GM18870 (cell line): Measurements from ENCODE around the gene BCAS3.
"Not testable (repeated sequence)": the region's sequence is repeated elsewhere in the genome, so short reads cannot be mapped to it uniquely, and the experiment has no call there.

ENCODE experiments used
- ATAC-seq: cut with Tn5 transposase; IDR thresholded peaks from one replicate; pipeline ENCODE4 v1.9.1; 2021; ENCODE audit warnings: moderate library complexity; ENCODE audit not compliant: unreplicated experiment

BCAS3 gene

DNA sequence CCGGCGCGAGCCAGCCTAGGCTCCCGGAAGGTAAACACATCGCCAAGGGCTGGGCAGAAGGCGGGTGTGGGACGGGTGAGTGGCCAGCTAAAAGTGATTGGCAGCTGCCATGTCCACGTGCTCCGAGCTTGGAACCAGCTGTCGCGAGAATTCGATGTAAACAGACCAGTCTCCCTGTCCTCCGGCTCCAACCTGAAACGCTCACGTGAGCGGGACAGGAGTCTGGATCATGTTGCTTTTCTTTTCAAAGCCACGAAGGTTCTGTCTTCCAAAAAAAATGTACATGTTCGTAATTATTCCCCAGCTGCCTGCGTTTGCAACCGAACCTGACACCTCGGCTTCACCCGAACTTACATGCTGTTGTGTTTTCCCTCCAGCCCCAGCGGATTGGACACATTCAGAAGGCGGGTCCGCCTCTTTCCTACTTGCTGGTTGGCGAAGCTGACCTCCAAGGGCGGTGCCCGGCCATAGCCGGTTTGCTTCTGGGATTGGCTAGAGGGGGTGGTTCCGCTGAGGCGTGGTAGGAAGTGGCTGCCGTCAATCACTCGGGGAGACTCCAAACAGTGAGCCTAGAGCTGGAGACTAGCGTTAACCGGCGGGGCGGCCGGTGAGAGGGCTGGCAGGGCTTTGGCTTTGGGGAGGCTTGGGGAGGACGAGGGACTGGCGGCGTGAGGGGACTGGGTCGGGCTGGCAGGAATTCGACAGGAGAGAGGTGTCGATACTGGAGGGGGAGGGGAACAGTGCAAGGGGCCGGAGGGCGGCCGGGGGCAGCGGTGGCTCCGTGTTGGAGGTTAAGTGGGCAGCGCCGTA is at the start of gene BCAS3:
Gene BCAS3 (plus strand): TSS at position 544 of the 810 bp plus-strand sequence.
- peak; percentile 96 for ATAC-seq

DNA sequence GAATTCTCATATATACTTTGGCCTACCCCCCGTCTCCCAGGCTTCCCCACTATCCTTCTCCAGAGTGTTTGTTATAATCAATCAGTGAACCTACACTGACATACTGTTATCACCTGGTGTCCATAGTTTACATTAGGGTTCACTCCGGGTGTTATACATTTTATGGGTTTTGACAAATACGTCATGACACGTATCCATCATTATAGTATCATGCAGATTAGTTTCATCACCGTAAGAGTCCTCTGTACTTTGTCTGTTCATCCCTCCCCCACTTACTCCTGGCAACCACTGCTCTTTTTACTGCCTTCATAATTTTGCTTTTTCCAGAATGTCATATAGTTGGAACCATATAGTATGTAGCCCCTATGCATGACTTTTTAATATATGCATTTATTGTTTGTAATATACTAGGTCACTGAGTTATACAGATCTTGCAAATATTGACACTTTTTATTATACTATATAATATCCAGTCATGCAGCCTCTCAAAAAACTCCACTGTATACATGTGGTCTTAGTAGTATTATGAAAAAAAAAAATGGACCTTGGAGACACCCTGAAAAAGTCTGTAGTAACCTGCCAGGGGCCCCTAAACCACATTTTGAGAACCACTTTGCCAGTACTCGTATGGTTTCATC is 49.3 kb upstream of the BCAS3 start:
- no peak for ATAC-seq

DNA sequence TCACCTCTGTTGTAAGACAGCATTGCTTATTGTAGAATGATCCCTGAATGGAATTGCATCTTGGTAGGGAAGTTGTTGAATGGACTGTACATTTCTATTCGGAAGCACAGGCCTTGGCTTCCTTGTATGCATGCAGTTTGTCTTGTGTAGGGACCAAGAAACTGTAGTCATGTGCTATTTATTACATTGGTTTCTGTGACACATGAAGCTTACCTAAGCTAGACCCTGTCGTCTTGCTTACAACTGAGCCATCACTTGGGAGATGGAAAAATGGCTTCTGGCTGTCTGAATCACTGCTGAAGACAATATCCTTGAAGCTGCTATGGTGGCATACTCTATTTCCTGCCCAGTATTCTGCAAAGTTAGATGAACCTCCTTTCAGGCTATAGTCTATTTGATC is 48.5 kb upstream of the BCAS3 start:
- ATAC-seq: no peak

DNA sequence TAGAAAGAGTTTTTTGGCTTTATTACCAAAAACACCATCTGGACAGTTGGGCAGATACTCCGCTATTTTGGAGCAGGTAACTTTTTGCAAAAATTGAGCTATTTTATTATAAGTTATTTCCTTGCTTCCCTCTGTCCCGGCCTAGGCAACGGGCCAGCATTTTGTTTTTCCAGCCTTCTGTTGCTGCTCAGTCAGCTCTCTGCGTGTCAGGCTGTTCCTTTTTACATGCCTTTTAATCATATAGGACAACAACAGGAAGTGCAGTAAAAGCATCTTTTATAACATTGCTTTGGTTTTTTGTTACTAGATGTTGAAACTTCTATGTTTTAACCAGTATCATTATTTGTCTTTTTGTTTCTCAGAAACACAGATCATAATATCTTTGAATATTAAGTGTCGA is 47.3 kb upstream of the BCAS3 start:
- ATAC-seq: no peak

DNA sequence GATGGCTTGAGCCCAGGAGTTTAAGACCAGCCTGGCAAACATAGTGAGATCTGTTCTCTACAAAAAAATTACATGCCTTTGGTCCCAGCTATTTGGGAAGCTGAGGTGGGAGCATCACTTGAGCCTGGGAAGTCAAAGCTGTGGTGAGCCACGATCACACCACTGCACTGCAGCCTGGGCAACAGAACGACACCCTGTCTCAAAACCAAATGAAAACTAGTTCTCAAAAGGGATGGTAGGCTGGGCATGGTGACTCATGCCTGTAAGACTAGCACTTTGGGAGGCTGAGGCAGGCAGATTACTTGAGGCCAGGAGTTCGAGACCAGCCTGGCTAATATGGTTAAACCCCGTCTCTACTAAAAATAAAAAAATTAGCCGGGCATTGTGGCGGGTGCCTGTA is 46.5 kb upstream of the BCAS3 start:
- no peak for ATAC-seq

DNA sequence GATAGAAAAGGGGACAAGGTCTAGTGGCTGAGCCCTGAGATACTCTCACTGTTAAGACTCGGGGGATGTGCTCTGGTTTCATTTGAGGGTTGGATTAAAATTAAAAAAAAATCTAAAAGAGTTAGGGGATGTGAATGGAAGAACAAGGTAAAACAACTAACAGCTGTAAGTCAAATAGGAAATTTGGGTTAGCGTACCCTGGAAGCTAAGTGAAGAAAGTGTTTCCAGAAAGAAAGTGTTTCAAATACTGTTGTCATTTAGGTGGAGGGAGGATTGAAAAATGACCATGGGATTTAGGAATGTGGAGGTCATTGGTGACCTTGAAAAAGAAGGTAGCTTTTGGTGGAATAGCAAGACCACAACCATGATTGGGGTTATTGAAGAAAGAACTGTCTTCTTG is 40.0 kb upstream of the BCAS3 start:
- no peak for ATAC-seq

DNA sequence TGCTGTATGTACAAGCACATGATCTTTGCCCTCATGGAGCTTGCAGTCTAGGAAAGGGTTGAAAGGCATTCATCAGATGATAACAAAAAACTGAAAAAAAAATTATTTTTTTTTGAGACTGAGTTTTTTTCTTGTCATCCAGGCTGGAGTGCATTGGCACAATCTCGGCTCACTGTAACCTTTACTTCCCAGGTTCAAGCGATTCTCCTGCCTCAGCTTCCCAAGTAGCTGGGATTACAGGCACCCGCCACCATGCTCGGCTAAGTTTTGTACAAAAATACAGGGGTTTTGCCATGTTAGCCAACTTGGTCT is 38.7 kb upstream of the BCAS3 start:
- no peak for ATAC-seq

DNA sequence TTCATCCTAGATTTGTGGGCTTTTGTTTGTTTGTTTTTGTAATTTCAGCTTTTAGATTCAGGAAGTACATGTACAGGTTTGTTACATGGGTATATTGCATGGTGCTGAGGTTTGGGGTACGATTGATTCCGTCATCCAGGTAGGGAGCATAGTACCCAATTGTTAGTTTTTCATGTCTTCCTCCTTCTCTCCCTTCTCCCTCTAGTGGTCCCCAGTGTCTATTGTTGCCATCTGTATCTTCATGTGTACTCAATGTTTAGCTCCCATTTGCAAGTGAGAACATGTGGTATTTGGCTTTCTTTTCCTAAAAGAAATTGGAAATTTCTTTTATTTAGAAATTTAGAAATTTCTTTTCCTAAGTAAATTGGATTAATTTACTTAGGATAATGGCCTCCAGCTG is 37.1 kb upstream of the BCAS3 start:
- ATAC-seq: no peak

DNA sequence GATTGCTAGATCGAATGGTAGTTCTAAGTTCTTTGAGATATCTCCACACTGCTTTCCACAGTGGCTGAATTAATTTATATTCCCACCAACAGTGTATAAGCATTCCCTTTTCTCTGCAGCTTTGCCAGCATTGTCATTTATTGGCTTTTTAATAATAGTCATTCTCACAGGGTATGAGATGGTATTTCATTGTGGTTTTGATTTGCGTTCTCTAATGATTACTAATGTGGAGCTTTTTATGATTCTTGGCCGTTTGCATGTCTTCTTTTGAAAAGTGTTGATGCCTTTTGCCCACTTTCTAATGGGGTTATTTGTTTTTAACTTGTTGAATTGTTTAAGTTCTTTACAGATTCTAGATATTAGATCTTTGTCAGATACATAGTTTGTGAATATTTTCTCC is 36.5 kb upstream of the BCAS3 start:
- no peak for ATAC-seq

DNA sequence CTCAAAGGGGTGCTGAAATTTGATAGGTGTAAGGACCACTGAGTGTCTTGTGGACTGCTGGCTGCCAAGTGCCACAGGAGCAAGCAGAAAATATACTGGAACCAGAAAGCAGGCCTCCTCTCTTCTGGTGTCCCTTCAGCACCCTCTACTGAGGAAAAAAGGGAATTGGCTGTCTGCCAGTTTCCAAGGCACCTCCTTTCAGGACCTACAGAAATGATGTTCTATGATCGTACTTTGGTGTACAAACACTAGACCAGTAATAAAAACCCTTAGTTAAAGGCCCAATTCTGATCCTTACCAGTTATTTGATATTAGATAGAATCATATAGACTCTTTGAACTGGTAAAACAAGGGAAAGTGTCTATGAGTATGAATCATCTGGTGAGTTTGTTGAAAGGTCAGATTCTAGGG is 35.8 kb upstream of the BCAS3 start:
- ATAC-seq: no peak

DNA sequence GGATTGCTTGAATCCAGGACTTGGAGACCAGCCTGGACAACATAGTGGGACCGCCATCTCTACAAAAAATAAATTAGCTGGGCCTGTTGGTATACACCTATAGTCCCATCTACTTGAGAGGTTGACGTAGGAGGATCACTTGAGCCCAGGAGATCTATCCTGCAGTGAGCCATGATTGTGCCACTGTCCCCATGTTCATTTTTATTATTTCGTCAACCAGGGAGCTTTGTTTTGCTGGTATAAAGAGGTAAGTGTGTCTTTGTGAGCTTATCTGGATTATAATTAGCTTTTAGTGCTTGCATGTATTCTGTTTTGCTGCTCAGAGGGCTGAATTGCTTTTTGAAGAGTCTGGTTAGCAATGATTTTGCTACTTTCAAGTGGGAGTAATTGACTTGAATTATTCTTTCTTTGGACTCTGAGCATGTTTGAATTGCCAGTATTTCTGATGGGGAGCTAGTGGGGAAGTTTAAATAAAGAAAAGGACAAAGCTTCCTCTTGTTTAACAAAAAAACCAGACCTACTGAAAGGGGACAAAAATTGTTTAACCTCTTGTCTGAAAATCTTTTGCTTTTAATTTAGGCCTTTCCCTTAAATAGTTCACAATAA is 31.6 kb upstream of the BCAS3 start:
- ATAC-seq: no peak

DNA sequence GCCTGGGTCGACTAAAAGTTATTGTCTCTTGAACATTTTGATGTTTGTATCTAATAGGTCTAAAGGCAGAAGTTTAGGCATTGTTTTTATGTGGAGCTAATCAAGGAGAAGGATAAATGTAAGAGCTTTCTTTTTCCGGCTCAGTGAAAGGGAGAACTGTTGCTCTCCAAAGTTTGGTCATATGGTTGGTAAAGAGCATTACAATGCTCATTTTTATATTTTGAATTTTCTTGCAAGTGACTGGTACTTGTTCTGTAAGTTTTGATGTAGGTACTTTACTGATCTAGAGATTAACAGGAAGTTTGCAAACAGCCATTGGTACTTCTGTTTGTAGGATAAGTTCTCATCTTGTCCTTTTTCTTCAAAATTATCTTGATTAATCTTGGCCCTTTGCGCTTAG is 30.9 kb upstream of the BCAS3 start:
- no peak for ATAC-seq

DNA sequence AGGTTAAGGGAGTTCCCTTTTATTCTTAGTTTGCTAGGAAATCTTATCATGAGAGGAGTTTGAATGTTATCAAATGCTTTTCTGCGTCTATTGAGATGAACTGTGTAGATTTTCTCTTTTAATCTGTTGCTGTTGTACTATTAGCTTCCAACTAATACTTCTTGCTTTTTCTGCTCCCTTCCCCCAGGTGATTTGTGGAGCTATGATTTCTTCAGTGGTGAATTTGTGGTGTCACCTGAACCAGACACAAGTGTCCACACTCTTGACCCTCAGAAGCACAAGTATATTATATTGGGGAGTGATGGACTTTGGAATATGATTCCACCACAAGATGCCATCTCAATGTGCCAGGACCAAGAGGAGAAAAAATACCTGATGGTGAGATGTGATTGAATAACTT is 29.9 kb upstream of the BCAS3 start:
- ATAC-seq: no peak

DNA sequence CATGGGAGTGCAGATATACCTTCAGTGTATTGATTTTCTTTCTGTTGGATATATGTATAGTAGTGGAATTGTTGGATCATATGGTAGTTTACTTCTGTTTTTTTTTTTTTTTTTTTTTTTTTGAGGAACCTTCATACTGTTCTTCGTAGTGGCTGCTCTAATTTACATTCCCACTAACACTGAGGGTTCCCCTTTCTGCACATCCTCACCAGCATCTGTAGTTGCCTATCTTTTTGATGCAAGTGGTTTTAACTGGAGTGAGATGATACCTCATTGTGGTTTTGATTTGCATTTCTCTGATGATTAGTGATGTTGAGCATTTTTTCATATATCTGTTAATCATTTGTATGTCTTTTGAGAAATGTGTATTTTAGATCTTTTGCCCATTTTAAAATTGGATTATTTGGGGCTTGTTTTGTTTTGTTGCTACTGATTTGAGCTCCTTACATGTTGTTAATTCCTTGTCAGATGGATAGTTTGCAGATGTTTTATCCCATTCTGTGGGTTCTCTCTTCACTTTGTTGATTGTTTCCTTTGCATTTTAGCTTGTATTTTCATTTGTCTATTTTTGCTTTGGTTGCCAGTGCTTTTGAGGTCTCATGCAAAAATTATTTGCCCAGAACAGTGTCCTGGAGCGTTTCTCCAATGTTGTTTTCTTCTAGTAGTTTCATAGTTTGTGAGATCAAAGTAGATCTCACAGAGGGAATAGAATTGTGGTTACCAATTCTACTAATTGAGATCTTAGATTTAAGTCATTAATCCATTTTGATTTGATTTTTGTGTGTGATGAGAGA is 25.0 kb upstream of the BCAS3 start:
- ATAC-seq: peak; percentile 92

DNA sequence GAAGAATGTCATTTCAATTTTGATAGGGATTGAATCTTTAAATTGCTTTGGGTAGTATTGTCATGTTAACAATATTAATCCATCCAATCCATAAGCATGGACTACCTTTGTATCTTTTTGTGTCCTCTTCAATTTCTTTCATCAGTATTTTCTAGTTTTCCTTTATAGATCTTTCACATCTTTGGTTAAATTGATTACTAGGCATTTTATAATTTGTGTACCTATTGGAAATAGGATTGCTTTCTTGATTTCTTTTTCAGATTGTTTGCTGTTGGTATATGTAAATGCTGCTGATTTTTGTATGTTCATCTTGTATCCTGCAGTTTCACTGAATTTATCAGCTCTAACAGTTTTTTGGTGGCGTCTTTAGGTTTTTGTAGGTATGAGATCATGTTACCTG is 24.1 kb upstream of the BCAS3 start:
- no peak for ATAC-seq

DNA sequence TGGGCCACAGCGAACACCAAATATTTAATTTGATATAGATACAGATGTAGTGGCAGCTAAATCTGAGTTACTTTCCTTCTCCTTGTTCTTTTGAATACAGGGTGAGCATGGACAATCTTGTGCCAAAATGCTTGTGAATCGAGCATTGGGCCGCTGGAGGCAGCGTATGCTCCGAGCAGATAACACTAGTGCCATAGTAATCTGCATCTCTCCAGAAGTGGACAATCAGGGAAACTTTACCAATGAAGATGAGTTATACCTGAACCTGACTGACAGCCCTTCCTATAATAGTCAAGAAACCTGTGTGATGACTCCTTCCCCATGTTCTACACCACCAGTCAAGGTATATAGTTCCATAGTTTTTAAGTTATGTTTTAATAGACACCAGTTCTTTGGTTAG is 21.2 kb upstream of the BCAS3 start:
- ATAC-seq: no peak

DNA sequence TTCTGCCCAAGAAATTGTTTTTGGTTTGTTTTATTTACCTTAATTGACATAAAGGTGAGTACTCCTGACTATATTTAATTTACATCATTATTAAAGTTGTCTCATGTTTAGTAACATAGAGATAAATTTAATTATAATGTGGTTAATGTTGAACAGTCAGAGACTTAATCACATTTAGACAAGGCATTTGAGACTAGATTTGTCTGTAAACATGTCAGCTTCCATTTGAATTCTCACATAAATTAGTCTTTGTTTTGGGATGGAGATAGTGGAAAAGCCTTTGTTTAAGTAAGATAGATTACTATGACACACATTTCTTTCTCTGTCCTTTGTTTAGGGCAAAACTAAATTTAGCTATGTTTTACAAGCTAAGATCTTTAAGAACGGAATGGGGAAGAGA is 18.5 kb upstream of the BCAS3 start:
- no peak for ATAC-seq

DNA sequence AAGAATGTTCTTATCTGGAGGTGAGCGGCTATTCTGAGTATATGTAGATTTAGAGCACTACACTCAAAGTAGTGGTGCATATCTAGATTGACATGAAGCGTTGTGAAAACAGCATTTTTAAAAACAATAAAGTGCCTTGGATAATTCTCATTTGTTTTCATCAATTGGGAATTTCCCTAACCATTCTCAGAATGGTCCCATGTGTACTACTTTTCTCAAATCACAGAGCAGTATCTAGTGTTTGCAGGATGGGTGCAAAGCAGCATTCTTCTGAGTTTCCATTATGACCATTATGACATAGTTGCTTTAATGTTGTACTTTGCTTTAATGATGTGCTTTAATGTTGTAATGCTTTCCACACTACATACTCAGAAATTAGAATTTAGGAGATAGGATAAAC is 16.2 kb upstream of the BCAS3 start:
- ATAC-seq: no peak

DNA sequence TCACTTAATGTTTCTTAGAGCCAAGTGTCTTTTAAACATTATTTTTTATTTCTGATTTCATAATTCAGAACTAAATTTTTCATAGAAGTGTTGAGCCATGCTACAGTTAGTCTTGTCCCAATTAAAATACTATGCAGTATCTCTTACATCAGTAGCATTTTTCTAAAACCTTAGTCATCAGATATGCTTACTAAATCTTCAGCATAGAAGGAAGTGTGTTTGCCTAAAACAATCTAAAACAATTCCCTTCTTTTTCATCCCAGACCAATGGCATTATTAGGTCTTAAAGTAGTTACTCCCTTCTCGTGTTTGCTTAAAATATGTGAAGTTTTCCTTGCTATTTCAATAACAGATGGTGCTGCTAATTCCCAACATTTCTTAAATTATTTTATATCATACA is 13.6 kb upstream of the BCAS3 start:
- ATAC-seq: no peak

DNA sequence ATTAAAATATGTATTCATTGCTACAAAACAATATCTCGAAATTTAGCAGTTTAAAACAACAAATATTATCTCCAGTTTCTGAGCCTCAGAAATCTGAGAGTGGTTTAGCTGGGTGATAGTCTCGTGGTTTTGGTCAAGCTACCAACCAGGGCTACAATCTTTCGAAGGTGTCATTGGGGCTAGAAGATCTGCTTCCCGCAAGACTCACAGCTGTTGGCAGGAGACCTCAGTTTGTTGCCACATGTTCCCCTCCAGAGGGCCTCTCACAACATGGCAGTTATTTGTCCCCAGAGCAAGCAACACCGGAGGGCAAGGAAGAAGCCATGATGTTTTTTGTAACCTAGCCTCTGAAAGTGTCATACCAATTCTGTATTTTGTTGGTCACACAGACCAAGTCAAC is 12.0 kb upstream of the BCAS3 start:
- ATAC-seq: no peak

DNA sequence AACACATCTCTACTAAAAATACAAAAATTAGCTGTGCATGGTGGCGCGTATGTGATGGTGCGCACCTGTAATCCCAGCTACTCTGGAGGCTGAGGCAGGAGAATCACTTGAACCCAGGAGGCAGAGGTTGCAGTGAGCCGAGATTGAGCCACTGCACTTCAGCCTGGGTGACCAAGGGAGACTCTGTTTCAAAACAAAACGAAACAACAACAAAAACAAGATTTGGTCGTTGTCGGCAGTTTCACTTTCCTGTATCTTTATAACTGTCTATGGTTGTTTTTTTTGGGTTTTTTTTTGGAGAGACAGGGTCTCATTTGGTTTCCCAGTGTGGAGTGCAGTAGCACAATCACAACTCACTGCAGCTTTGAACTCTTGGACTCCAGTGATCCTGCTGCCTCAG is 8.9 kb upstream of the BCAS3 start:
- not testable (repeated sequence) for ATAC-seq

DNA sequence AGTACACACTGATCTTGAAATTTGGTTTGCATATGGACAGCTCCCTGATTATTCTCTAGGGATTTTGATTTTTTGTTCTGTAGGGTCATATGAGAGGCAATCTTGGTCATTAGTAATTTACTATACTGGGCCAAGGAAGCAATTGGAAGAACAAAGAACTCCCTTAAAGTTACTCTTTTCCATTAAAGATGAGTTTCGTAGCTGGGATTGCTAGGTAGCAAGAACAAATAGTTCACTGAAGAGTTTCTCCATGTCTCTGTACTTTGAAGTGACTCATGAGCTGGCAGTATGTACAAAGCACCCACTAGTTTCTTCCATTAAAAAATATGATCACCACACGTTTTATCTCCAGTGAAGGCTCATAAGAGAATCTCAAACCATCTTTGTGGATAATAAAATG is 6.2 kb upstream of the BCAS3 start:
- no peak for ATAC-seq
